A549 (cell line): Measurements from ENCODE around the gene TVP23A. TPM values are rescaled to one million over a fixed set of nuclear protein-coding genes. Genes with fewer than 3 reads are reported as not detected.

ENCODE experiments used
- ATAC-seq, 2 experiments: fragments of 200-7000 bp in 1 of 2; fragments of >200 bp in 1 of 2; cut with Nextera tagmentation in 1 of 2; cut with Tn5 transposase in 1 of 2; 3 replicates each; pipeline versions ENCODE4 v1.8.0 to v1.9.1; 2018 to 2020; ENCODE audit warnings: mild to moderate bottlenecking in 1 of 2, moderate library complexity in 1 of 2
- CTCF ChIA-PET: fragments of 300-600 bp; sonication (Branson Sonifier 250); formaldehyde crosslinking; extraction: SDS; loops from one replicate; lab custom pipeline; 2021; ENCODE audit warnings: antibody characterized with exemption, inconsistent platforms; lab: Yijun Ruan, JAX
- POLR2A ChIA-PET: fragments of 350-600 bp; formaldehyde crosslinking; extraction: SDS; loops from one replicate; lab custom pipeline; 2021; ENCODE audit warnings: antibody characterized with exemption, inconsistent platforms; lab: Yijun Ruan, JAX
- DNase-seq, 2 experiments: peaks; one replicate each; pipeline versions ENCODE4 v3.0.0 to v3.0.0-alpha.2; 2011 to 2016; ENCODE audit warnings: low read depth in 1 of 2, low spot score in 1 of 2
- FAIRE-seq: peaks from 2 replicates; lab custom pipeline; 2011; peaks lifted over from hg19 to GRCh38; lab: Jason Lieb, UNC
- H3K27ac ChIP-seq, 2 experiments: fragments of >200 bp; sonication (Bioruptor Twin); formaldehyde crosslinking; 3 replicates each; pipeline ENCODE4 v1.5.1; 2016 to 2017
- H3K4me1 ChIP-seq: fragments of >200 bp; sonication (Bioruptor Twin); formaldehyde crosslinking; 3 replicates; pipeline ENCODE4 v1.6.1; 2016
- H3K4me2 ChIP-seq: fragments of >200 bp; sonication (Bioruptor Twin); formaldehyde crosslinking; 3 replicates; pipeline ENCODE4 v1.6.1; 2016
- H3K4me3 ChIP-seq: fragments of >200 bp; sonication (Bioruptor Twin); formaldehyde crosslinking; 3 replicates; pipeline ENCODE4 v1.5.1; 2016
- H3K9me3 ChIP-seq: fragments of >200 bp; sonication (Bioruptor Twin); formaldehyde crosslinking; 3 replicates; pipeline ENCODE4 v1.6.1; 2016
- CBX8 ChIP-seq: fragments of 200-600 bp; sonication (generic); IDR thresholded peaks from 2 replicates; pipeline ENCODE4 v1.6.1; 2016
- E2F6 ChIP-seq: IDR thresholded peaks from 2 replicates; pipeline ENCODE4 v1.6.1; 2012; ENCODE audit warnings: low read depth, borderline replicate concordance
- EHF ChIP-seq: fragments of 250-450 bp; sonication (Bioruptor Pico); IDR thresholded peaks from 2 replicates; pipeline ENCODE4 v1.5.0; 2020; ENCODE audit warnings: mild to moderate bottlenecking
- ELK1 ChIP-seq: fragments of 150-350 bp; IDR thresholded peaks from 2 replicates; pipeline ENCODE4 v1.6.1; 2014; ENCODE audit warnings: low read depth, mild to moderate bottlenecking, low read length
- FOSL2 ChIP-seq, 2 experiments: fragments of 450-650 bp in 1 of 2; fragments of >200 bp in 1 of 2; sonication (Bioruptor Twin) in 1 of 2; formaldehyde crosslinking; IDR thresholded peaks; 2 replicates each; pipeline versions ENCODE4 v1.5.0 to v1.6.1; 2016 to 2020; ENCODE audit warnings: mild to moderate bottlenecking in 1 of 2, moderate library complexity in 1 of 2
- GATA3 ChIP-seq: IDR thresholded peaks from 2 replicates; pipeline ENCODE4 v1.6.1; 2012; ENCODE audit warnings: borderline replicate concordance
- HDAC2 ChIP-seq: fragments of 200-600 bp; sonication (generic); IDR thresholded peaks from 2 replicates; pipeline ENCODE4 v1.6.1; 2016
- HES2 ChIP-seq: fragments of >200 bp; sonication (Bioruptor Twin); formaldehyde crosslinking; IDR thresholded peaks from 2 replicates; pipeline ENCODE4 v1.6.1; 2016
- HEYL ChIP-seq: fragments of 250-450 bp; sonication (Bioruptor Pico); IDR thresholded peaks from 2 replicates; pipeline ENCODE4 v1.8.0; 2021; ENCODE audit warnings: mild to moderate bottlenecking, moderate library complexity
- NFE2L2 ChIP-seq: fragments of 150-350 bp; conservative IDR thresholded peaks from 2 replicates; pipeline ENCODE4 v1.6.1; 2014; ENCODE audit warnings: low read length
- PHF8 ChIP-seq: fragments of 200-600 bp; sonication (generic); IDR thresholded peaks from 2 replicates; pipeline ENCODE4 v1.6.1; 2016; ENCODE audit warnings: low read depth, mild to moderate bottlenecking, antibody characterized with exemption, moderate library complexity, borderline replicate concordance
- POLR2A ChIP-seq: IDR thresholded peaks from 2 replicates; pipeline ENCODE4 v1.6.1; 2012; ENCODE audit warnings: mild to moderate bottlenecking, low read length
- POLR2AphosphoS2 ChIP-seq: conservative IDR thresholded peaks from 2 replicates; pipeline ENCODE4 v1.6.1; 2012; ENCODE audit warnings: low read length, improper control_type of control experiment, inconsistent platforms
- RFX5 ChIP-seq: fragments of 450-650 bp; IDR thresholded peaks from 2 replicates; pipeline ENCODE4 v1.7.1; 2014; ENCODE audit warnings: antibody characterized with exemption, mild to moderate bottlenecking, moderate library complexity
- TP53 ChIP-seq: fragments of 250-450 bp; sonication (Bioruptor Pico); IDR thresholded peaks from 2 replicates; pipeline ENCODE4 v1.5.0; 2021; ENCODE audit warnings: mild to moderate bottlenecking, moderate library complexity
- USF2 ChIP-seq: fragments of 450-650 bp; IDR thresholded peaks from 2 replicates; pipeline ENCODE4 v1.6.1; 2014; ENCODE audit warnings: antibody characterized with exemption
- ZFP36 ChIP-seq: fragments of 450-650 bp; IDR thresholded peaks from 2 replicates; pipeline ENCODE4 v1.6.1; 2014; ENCODE audit warnings: borderline replicate concordance; ENCODE audit not compliant: partially characterized antibody
- ZSCAN20 ChIP-seq: fragments of 250-450 bp; sonication (Bioruptor Pico); IDR thresholded peaks from 2 replicates; pipeline ENCODE4 v1.8.0; 2022; ENCODE audit warnings: mild to moderate bottlenecking, moderate library complexity
- WGBS: methylation state at CpG from one replicate; pipeline ENCODE4 v1.1.6; 2017; ENCODE audit errors: missing lambda C conversion rate; 5-methylcytosine and 5-hydroxymethylcytosine counted together
- polyA plus RNA-seq, 4 experiments: library from polyadenylated mRNA; depleted of rRNA in 3 of 4; stranded (reverse); fragments of >200 nt; fragmentation: RNase III in 1 of 4; extraction: RNeasy Plus Mini Kit Qiagen cat#74134 plus additional on column Dnase treatment in 1 of 4; gene quantifications; 2 replicates in 3 of 4; 3 replicates in 1 of 4; pipeline ENCODE4 v1.2.3, GENCODE V29; 2011 to 2017
- TF ChIP-seq, protein P1 (sequence below): fragments of 250-450 bp; sonication (Bioruptor Pico); IDR thresholded peaks from 2 replicates; pipeline ENCODE4 v1.5.0; 2021; ENCODE audit warnings: mild to moderate bottlenecking, moderate library complexity, borderline replicate concordance

The TVP23A gene
- polyA plus RNA-seq, 2 of the 4 experiments (the other 2 are of a cell fraction), result 0.03 TPM; not detected in 1

GRCh38 chr16:10849736-10850477, 31.3 kb upstream of the TVP23A start:
- DNase-seq, result no peak
- Histone ChIP-seq H3K27ac (no peak overlapping the region), H3K4me3 (no peak overlapping the region), H3K4me2 (no peak overlapping the region)
- CTCF ChIA-PET, result interaction anchor here (1.0 to 1.2 kb wide), 2 partner anchors 53 to 69 kb away, joined by 4 read pairs; no protein-coding TSS in a partner anchor
- TF ChIP-seq ZSCAN20 (CRISPR knock-in tag), result no peak
- TF ChIP-seq, all 56 proteins: peak for 0
- no peaks in the 10 kb centered on the region for H3K4me1 ChIP-seq
- POLR2A ChIA-PET, result interaction anchor here (1.1 kb wide), 1 partner anchor 106 kb away, joined by 3 read pairs; the partner anchor contains the start of gene NUBP1
- H3K9me3 ChIP-seq, result no peaks in the 10 kb centered on the region
- FAIRE-seq (no peak), ATAC-seq (no peak)
- WGBS, result 8% methylated on average over 7 of the region's 7 CpGs

DNA sequence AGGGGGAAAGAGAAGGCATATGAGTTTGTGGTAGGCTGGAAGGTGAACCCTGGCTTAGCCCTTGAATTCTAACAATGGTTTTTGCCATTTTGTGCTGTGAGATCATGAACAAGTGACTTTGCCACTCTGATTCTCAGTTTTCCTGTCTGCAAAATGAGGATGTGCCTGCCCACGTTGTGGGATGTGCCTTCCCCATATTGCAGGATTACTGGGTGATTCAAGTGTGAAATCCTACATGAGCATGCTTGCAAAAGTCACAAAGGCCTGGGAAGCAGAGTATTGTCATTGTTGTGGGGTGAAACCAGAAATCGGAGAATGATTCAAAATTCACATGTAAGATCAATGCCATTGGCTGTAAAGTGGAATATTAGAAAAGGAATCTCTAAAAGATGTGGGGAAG, 28.6 kb upstream of the TVP23A start:
- Histone ChIP-seq H3K9me3 (no peaks in the 10 kb centered on the region), H3K4me3 (no peak overlapping the region), H3K27ac (no peak overlapping the region), H3K4me1 (no peaks in the 10 kb centered on the region), H3K4me2 (no peak overlapping the region)
- no peak for TF ChIP-seq POLR2AphosphoS2
- TF ChIP-seq HES2, result no peak
- no peak for TF ChIP-seq POLR2A
- TF ChIP-seq GATA3, result no peak
- TF ChIP-seq HEYL (CRISPR knock-in tag), result no peak
- no peak for TF ChIP-seq PHF8
- no peak for TF ChIP-seq HDAC2
- TF ChIP-seq, protein P1, sequence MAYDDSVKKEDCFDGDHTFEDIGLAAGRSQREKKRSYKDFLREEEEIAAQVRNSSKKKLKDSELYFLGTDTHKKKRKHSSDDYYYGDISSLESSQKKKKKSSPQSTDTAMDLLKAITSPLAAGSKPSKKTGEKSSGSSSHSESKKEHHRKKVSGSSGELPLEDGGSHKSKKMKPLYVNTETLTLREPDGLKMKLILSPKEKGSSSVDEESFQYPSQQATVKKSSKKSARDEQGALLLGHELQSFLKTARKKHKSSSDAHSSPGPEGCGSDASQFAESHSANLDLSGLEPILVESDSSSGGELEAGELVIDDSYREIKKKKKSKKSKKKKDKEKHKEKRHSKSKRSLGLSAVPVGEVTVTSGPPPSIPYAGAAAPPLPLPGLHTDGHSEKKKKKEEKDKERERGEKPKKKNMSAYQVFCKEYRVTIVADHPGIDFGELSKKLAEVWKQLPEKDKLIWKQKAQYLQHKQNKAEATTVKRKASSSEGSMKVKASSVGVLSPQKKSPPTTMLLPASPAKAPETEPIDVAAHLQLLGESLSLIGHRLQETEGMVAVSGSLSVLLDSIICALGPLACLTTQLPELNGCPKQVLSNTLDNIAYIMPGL, result no peak
- TF ChIP-seq CBX8, result no peak
- TF ChIP-seq E2F6, result no peak
- TF ChIP-seq EHF (CRISPR knock-in tag), result no peak
- TF ChIP-seq NFE2L2, result no peak
- no peak for TF ChIP-seq ELK1
- TF ChIP-seq TP53, result no peak
- no peak for TF ChIP-seq RFX5
- TF ChIP-seq USF2, result no peak
- no peak for TF ChIP-seq ZFP36
- no peak for TF ChIP-seq FOSL2 (IDR thresholded peaks at IDR 0.05)
- TF ChIP-seq FOSL2 (CRISPR knock-in tag; IDR thresholded peaks at IDR 0.05), result no peak
- TF ChIP-seq ZSCAN20 (CRISPR knock-in tag), result no peak
- DNase-seq, result no peak
- ChIA-PET CTCF (interaction anchor here (1.1 to 1.4 kb wide), 2 partner anchors 45 to 62 kb away, joined by 3 read pairs; no protein-coding TSS in a partner anchor), POLR2A (no interaction called here)
- no peak for FAIRE-seq
- WGBS, result 5% methylated on average over 2 of the region's 2 CpGs
- no peak for ATAC-seq
